ENCODE results near the gene ANKMY2.
"Not testable (repeated sequence)": the region's sequence is repeated elsewhere in the genome, so short reads cannot be mapped to it uniquely, and the experiment has no call there.

The ANKMY2 gene

DNA sequence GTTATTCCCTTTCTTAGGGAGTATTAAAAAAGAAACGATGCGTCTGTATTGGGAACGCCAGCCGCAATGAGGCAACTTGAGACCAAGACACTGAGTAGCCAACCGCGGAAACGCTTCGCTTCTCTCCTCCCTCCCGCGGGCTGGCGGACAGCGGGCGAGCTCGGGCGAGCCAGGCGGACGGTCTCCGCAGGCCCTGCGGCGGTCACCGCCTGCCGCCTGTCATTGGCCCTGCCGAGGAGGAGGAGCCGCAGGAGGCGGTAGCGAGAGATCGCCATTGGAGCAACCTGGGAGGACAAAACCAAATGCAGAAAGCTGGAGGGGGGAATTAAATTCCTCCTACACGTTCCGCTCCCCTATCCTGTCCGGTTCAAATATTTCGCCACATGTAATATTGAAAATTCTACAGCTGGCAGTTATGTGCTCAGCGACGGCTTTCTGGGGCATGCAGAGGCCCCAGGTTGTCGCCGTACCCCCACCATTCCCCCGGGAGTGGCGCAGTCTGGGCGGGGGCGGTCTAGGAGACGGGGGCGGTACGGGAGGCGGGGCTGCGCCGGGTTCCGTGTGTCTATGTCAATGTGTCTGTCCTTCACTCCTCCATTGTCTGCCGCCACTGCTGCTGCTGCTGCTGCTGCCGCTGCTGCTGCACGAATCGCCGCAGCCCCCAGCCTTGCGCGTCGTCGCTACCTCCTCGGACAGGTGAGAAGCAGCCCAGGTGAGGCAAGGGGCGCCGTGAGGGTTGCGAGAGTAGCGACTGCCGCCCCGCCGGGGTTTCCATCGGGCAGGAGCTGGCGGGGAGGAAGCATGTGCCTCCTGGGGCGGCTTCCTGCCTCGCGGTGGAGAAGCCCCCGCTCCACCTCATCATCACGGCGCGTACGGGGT, at the start of gene ANKMY2, which contains the start of gene BZW2:
TSS of gene ANKMY2 (minus strand) at position 162 of the 879 bp plus-strand sequence. CDS start 181 bp downstream, outside the sequence.
TSS of gene BZW2 (plus strand) at position 589 of the 879 bp plus-strand sequence. CDS start 19,263 bp downstream, outside the sequence.
- peak; percentile 82 to 87 (median 84) for DNase-seq (ENCODE audit: low read depth in 3 of 3)

DNA sequence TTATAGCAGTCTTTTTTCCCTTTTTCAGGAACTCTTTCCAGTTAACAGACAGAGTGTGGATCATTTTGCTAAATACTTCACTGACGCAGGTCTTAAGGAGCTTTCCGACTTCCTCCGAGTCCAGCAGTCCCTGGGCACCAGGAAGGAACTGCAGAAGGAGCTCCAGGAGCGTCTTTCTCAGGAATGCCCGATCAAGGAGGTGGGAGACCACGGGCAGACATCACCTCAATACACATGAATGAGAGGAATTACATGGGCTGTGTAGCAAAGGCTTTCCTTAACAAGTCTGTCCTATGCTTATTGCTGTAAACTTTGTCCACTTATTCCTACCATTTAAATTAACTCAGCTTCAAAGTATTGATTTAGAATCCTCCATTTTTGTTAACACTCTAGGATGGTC, 49.3 kb upstream of the ANKMY2 start:
- DNase-seq (ENCODE audit: low read depth in 3 of 3) = no peak

DNA sequence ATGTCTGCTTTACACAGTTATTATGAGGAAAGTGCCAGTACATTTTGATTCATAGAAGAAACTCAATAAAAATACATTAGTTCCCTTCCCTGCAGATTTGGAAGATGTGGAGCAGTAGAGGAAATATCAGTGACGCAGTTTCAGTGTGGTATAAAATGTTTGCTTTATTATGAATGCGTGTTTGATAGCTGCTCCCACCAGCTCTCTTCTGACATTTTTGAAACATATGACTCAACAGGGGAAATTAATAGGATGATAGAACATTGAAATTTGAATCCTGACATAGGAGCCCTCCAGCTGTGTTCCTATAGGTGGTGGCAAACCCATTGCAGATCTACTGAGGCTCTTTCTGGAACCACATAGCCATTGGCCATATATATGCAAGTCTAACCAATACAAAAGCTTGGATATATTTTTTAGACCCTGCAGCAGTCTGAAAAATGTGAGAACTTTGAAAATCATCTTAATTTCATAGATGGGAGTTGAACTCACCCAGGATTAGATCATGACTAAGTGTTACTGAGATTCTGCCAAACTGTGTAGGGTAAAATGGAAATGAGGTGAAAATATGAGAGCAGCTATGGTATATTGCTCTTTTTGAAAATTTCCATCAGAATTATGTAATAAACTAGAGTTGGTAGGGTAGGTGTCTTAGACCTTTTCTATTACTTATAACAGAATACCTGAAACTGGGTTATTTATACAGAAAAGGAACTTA, 48.2 kb upstream of the ANKMY2 start:
- no peak for DNase-seq (ENCODE audit: low read depth in 3 of 3)

DNA sequence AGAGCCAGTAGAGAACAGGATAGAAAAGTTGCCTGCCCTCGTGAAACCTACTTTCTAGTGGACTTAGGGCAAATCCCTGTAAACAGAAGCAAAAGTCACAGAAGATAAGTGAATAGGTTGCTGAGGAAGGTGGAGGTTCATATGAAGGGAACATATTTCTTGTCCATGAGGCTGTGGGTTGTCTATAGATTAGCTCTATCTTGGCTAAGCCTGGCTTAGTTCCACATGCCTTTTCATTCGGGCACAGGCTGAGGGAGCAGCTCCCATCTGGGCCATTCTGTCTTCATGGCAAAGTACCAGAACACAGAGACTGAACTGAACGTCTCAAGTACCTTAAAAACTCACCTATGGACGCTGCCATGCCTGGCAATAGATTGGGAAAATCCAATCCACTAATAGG, 45.7 kb upstream of the ANKMY2 start:
- no peak for DNase-seq (ENCODE audit: low read depth in 3 of 3)

DNA sequence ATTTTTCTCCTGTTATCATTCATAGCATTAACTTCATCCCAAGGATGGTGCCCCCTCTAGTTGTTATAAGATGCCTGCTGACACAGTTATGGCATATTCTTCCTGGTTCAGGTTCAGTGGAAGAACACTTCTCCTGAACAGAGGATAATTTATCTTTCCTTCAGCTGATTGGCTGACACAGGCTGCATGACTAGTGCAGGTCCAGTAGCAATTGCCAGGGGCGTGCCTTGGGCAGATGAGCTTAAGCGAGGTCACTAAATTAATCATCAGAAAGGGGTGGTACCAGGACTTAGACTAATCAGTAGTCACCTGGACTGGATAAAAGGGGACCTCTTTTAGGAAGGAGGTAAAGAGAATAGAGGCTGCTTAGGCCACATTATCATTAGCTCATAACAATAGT, 42.7 kb upstream of the ANKMY2 start:
- DNase-seq (ENCODE audit: low read depth in 3 of 3) = no peak

DNA sequence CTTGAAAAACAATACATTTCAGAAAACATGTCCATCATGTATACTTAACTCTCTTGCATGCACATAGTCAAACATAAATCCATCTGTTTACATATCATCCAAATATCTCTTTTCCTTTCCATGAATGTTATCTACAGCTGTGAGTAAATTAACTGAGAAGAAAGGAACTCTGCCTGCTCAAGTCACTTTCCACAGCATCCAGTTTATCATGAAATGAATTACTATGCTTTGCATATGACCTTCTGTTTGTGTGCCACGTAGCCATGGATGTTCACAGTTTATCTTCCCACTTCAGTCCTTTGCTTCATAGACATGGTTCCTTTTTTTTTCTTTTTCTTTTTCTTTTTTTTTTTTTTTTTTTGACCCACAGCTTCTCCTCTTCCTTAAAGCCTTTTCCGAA, 40.0 kb upstream of the ANKMY2 start:
- DNase-seq (ENCODE audit: low read depth in 3 of 3) = no peak

DNA sequence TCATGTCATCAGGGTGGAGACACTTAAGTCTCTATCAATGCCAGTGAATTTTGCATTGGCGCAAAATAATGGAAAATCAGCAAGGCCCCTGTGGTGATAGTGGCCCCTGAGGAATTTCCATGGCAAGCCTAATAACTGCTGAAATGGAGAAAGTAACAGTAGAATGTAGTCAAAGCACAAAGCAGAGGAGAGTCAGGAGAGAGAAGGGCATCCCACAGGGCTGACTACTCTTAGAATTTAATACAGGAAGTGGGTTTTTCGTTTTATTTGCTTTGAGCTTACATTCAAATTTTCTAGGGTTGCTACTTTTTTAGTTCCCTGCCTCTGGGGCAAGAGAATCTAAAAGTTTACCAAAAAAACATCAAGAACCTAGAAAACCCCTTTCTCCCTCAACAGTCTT, 39.4 kb upstream of the ANKMY2 start:
- DNase-seq (ENCODE audit: low read depth in 3 of 3) = no peak

DNA sequence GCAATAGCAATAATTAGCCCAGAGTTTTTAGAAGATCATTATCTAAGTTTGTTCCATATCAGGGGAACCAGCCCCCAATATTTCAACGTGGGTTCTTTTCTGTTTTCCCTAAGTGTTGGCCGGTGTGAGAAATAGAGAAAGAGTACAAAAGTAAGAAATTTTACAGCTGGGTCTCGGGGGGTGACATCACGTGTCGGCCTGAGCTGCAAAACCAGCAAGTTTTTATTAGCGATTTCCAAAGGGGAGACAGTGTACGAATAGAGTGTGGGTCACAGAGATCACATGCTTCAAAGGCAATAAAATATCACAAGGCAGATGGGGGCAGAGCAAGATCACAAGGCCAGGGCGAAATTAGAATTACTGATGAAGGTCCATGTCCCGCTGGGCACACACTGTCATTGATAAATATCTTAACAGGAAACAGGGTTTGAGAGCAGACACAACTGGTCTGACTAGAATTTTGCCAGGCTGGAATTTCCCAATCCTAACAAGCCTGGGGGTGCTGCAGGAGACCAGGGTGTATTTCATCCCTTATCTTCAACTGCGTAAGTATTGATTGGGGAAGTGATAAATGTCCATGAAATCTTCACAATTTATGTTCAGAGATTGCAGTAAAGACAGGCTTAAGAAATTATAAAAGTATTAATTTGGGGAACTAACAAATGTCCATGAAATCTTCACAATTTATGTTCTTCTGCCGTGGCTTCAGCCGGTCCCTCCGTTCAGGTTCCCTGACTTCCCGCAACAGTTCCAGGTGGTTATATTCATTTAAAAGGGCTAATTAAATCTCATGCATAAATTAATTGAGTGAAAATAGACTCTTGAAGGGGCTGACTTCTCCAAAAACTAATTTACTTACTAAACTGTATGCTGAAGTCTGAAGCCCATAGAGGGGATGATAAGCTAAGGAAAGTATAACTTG, 33.4 kb upstream of the ANKMY2 start:
- not testable (repeated sequence) for DNase-seq (ENCODE audit: low read depth in 3 of 3)

DNA sequence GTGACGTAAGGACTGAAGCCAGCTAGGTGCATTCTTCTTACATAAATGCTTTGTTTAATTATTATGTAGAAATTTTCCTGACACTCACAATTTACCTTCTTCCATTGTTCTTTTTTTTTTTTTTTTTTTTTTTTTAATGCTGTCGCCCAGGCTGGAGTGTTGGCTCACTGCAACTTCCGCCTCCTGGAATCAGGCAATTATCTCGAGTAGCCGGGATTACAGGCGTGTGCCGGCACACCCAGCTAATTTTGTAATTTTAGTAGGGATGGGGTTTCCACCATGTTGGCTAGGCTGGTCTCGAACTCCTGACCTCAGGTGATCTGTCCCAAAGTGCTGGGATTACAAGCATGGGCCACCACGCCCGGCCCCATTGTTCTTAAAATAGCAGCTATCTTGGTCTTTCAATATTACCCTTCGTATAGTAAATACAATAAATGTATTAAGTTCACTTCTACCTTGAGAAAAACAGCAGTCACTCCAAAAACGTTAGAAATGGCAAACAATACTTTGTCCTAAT, 32.5 kb upstream of the ANKMY2 start:
- DNase-seq (ENCODE audit: low read depth in 3 of 3) = no peak

DNA sequence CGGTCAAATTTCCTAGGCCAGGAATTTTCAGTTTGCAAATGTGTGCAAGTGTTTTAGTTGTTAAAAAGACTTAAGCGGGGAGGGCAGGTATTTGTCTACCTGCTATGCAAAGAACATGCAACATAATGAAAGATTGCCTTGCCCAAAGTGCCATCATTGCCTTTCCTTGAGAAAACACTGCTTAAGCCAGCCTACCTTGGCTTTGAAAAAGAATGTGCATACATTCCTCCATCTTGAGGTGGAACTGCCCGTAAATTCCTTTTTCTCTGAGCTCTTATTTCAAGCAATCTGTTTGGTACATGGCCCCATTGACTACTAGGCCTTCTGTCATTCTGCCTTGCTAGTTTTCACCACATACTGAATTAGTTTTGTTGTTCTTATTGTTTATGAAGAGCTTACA, 29.7 kb upstream of the ANKMY2 start:
- no peak for DNase-seq (ENCODE audit: low read depth in 3 of 3)

DNA sequence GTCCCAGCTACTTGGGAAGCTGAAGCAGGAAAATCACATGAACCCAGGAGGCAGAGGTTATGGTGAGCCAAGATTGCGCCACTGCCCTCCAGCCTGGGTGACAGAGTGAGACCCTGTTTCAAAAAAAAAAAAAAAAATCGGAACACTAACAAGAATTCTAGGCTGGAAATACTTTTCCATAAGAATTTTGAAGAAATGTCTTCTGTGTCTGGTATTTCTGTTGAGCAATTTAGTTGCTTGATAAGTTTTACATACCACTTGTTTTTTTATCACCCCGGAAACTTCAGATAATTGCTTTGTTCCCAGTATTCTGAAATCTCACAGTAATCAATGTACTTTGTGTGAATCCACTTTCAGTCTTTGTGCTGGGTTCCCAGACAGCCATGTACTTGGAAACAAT, 26.3 kb upstream of the ANKMY2 start:
- DNase-seq (ENCODE audit: low read depth in 3 of 3) = no peak

DNA sequence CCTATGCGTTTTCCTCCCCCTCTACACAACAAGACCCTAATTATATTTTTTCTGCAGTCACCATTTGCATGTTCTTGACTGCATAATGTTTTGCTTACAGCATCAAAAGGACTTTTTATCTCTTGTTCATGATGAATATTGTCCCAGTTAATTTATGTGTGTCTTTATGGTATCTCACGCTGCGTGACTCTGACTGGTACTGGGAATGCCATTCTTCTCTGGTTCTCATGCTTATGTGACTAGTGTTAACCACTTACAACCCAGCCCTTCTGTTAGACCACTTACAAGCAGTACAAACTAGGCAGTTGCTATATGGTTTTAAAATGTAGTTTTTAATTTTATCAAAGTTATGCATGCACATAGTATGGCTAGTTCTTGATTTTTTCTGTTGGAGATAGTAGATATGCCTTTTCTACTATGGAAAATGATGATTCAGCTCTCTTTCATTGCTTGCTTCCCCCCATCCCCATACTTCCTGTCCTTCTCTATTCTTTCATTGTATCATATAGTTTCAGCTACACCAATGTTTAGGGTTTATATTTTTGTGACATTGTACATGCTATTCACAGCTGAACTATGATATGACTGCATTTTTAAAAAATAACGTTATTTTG, 25.3 kb upstream of the ANKMY2 start:
- no peak for DNase-seq (ENCODE audit: low read depth in 3 of 3)

DNA sequence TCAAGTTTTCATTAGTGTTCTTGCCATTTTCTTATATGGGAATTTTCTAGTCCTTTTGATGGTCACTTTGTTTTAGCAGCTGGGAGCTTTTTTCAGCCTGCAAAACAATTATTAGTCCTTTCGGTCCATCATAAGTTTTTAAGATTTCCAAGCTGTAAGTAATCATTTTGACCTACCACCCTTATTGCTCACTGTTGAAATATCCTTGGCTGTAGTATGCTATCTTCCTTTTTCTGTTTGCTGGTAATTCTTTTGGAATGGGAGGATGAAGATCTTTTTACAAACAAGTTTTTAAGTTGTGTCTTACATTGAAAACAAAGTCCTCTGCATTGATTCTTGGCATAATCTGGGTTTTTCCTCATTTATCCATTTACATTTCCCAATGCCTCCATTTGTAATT, 24.5 kb upstream of the ANKMY2 start:
- DNase-seq (ENCODE audit: low read depth in 3 of 3) = no peak

DNA sequence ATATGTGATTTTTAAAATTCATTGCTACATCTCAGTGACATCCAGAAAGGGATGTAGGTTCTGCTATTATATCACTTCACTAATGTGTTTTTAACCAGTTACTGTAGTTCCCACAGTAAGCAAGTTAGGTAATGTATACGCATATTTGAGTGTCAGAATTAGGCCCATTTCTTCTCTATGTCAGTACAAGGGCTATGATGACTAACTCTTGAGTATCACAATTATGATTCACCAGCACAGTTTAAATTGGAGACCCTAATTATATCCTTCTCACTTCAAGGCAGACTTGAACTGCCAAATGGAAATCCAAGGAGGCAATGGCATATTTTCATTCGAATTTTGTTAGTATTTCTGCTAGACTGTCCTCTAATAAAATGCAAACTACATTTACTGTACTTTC, 24.0 kb upstream of the ANKMY2 start:
- DNase-seq (ENCODE audit: low read depth in 3 of 3) = no peak

DNA sequence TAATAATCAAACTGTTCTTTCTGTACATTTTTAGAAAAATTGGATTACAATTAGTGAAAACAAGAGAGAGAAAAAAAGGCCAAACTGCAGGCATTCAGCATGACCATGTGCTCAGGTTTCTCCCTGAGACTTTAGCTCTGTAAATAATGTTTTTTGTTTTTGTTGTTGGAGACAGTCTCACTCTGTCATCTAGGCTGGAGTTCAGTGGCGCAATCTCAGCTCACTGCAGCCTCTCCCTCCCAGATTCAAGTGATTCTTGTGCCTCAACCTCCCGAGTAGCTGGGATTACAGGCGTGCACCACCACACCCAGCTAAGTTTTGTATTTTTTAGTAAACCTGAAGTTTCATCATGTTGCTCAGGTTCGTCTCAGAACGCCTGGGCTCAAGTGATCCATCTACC, 23.4 kb upstream of the ANKMY2 start:
- no peak for DNase-seq (ENCODE audit: low read depth in 3 of 3)

DNA sequence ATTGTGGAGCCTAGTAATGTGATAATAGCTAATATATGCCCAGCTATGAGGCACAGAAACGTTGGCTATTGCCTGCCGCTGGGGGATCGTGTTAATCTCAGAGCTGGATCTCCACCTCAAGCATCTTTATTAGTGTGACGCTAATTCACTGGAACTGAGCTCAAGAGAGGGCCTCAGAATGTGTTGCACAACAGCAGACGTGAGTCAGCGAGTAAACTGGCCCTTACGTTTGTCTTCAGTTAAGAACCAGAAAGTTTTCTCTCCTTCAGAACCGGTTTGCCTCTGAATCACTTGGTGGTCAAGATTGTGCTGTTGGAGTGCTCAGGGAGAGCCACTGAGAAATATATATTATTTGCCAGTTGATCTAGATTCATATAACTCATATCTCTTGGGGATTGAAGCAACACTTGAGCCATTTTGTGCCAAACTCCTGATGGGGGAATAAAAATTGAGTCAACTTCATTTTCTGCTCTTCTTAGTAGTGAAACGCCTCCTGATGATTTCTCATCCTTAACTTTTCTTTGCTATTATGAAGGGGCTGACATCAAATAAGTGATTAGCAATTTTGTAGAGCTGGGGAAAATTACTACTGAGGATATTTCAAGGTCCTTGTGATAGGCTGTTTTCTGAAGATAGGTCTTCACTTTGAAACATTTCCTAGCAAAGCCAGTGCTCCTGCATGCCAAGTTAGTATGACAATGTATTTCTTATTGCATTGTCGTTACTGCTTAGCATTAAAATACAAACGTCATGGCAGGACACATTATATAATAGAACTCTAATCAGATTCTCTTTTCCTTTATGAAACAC, 22.7 kb upstream of the ANKMY2 start:
- DNase-seq (ENCODE audit: low read depth in 3 of 3) = no peak

DNA sequence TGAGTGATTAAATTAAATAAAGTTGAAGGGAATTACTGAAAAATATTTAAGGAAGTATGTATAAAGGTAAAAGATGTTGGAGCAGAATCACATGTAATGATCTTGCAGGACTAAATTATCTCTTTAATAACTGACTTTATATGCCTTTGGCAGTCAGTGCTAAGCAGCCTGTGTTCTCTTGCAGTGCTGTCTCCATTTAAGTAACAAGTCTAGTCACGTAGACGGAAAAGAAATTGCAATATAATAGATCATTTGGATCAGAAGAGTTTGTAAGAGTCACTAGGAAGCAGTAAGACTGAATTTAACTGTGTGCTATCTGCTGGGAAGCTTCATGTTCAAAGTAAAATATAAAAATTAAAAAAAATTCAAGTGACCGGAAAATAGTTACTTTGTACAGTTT, 21.8 kb upstream of the ANKMY2 start:
- DNase-seq (ENCODE audit: low read depth in 3 of 3) = no peak

DNA sequence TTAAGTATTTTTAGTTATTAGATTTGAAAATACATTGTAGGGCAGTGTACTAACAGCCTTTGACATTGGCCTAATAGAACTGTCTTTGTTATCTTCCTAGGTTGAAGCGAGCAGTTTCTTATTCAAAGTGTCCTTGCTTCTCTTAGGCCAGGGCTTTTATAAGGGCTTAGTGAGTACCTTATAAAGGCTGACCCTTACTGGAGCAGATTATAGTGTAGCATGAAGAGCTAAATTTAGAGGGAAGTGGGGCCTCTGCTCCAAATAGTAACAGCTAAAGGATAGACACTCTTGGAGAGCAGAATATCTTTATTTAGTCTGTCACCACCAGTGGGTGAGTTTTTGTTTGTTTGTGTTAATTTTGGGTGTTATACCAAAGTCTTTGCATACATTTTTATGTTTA, 16.4 kb upstream of the ANKMY2 start:
- DNase-seq (ENCODE audit: low read depth in 3 of 3) = no peak

DNA sequence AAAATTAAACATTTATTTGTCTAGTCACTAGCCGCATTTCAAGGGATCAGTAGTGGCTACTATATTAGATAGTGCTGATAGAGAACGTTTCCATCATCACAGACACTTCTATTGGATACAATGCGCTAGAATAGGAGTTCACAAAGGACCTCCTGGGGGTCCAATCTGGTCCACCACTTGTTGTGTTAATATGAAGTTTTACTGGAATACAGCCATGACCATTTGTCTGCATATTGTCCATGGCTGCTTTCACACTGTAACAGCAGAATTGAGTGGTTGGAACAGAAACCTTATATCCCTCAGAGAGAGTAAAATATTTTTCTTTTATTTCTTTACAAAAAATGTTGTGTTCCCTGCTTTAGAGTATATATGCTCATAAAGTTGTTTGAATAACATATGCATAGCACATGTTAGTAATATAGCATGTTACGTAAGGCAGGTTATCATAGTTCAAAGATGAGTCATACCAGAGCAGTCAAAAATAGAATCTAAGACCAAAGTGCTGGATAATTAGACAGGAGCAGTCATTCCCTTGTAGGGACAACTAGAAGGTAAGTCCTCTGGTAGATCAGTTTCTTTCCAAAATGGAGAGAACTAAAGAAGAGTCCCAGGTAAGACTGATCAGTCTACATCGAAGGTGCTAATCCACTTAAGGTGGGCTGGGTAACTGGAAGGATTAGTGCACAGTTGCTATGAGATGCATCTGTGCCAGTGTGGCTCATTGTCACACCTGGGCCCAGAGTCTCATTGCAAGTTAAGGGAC, 15.3 kb upstream of the ANKMY2 start:
- no peak for DNase-seq (ENCODE audit: low read depth in 3 of 3)
